Measurements from ENCODE around the gene WDR70.
"Not testable (repeated sequence)": the region's sequence is repeated elsewhere in the genome, so short reads cannot be mapped to it uniquely, and the experiment has no call there.

WDR70 gene

DNA sequence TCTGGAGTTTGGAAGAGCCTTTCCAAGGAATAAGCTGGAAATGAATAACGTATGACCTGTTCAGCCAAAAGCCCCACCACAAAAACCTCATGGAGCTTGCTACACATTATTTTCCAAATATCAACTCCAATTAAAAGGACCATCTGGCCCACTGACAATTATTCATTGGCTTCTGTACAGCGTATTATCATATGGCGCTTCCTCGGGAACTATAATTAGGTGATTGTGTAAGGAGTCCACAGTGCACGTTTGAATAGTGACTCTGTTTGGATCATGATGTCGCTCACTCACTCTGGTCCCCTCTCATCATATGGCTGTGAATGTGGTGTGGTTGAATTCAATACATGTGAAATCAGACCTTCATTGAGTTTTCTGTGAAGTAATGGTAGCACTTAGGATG, 408.6 kb downstream of the WDR70 start:
- Histone ChIP-seq H3K27ac (no peak overlapping the region), H3K27me3 (ENCODE audit: insufficient read depth, low read depth, severe bottlenecking) (no peaks in the 10 kb centered on the region), H3K4me3 (ENCODE audit: low read depth, low read length) (no peak overlapping the region), H3K36me3 (no peaks in the 10 kb centered on the region), H3K9me3 (ENCODE audit: severe bottlenecking) (peaks cover 3% of the 10 kb centered on the region)
- TF ChIP-seq, protein P1, sequence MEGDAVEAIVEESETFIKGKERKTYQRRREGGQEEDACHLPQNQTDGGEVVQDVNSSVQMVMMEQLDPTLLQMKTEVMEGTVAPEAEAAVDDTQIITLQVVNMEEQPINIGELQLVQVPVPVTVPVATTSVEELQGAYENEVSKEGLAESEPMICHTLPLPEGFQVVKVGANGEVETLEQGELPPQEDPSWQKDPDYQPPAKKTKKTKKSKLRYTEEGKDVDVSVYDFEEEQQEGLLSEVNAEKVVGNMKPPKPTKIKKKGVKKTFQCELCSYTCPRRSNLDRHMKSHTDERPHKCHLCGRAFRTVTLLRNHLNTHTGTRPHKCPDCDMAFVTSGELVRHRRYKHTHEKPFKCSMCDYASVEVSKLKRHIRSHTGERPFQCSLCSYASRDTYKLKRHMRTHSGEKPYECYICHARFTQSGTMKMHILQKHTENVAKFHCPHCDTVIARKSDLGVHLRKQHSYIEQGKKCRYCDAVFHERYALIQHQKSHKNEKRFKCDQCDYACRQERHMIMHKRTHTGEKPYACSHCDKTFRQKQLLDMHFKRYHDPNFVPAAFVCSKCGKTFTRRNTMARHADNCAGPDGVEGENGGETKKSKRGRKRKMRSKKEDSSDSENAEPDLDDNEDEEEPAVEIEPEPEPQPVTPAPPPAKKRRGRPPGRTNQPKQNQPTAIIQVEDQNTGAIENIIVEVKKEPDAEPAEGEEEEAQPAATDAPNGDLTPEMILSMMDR (IDR thresholded peaks at IDR 0.05; ENCODE audit: low read depth, low read length): no peak
- DNase-seq: no peak

DNA sequence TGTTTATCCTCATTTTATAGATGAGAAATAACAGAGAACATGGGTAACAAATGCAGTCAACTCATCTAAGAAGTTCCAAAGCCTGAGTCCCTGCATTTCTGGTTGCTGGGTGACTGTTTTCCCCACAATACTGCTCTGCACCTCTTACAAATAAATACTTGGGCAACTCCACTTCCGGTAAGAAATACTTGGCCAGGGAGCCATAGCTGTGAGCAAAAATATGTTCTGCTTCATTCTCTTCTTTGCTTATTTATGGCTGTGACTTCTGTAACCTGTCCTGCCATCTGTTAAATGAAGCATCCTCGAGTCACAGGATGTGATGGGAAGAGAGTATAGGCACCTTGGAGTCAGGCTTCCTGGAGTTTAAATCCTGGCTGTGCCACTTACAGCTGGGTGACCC, 410.9 kb downstream of the WDR70 start:
- Histone ChIP-seq H3K27ac (no peak overlapping the region), H3K9me3 (ENCODE audit: severe bottlenecking) (peaks cover 8% of the 10 kb centered on the region), H3K27me3 (ENCODE audit: insufficient read depth, low read depth, severe bottlenecking) (no peaks in the 10 kb centered on the region), H3K4me3 (ENCODE audit: low read depth, low read length) (no peak overlapping the region), H3K36me3 (no peaks in the 10 kb centered on the region)
- no peak for DNase-seq
- TF ChIP-seq, protein P1 (IDR thresholded peaks at IDR 0.05; ENCODE audit: low read depth, low read length): no peak

DNA sequence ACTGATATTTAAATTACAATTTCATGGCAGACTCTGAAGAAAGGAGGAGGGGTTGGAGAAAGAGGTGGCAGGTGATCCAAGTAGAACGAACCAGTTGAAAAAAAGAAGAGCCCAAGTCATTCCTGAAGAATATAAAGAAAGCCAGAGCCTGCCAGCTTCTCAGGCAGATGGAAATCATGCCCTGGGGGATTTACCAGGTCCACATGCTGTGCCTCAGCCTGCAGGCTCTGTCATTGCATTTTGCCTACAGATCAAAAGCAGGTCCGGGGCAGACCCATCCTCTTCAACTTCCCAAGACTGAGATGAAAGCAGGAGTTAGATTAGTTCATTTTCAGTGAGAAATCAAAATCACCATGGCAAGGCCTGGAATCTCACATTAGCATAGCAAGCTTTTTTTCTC, 412.2 kb downstream of the WDR70 start:
- TF ChIP-seq, protein P1 (IDR thresholded peaks at IDR 0.05; ENCODE audit: low read depth, low read length): no peak
- DNase-seq: no peak
- Histone ChIP-seq H3K27ac (no peak overlapping the region), H3K36me3 (no peaks in the 10 kb centered on the region), H3K9me3 (ENCODE audit: severe bottlenecking) (peaks cover 14% of the 10 kb centered on the region), H3K27me3 (ENCODE audit: insufficient read depth, low read depth, severe bottlenecking) (no peaks in the 10 kb centered on the region), H3K4me3 (ENCODE audit: low read depth, low read length) (no peak overlapping the region)

DNA sequence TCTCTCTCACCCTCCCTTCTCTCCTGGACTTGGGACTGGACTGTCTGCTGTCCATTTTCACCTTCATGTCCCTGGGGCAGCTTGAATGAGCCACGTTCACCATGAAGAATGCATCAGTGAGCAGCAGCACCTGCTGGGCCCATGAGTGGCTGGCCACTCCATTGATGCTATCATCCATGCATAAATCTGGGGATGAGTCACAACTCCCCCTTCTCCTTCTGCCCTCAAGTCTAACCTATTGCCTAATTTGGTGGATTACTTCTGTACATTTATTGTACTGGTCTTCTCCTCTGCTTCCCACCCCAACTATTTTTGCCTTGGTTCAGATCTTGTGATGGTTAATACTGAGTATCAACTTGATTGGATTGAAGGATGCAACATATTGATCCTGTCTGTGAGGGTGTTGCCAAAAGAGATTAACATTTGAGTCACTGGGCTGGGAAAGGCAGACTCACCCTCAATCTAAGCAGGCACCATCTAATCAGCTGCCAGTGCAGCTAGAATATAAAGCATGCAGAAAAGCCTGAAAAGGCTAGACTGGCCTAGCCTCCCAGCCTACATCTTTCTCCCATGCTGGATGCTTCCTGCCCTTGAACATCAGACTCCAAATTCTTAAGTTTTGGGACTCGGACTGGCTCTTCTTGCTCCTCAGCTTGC, 414.0 kb downstream of the WDR70 start:
- H3K9me3 ChIP-seq (ENCODE audit: severe bottlenecking): peaks cover 17% of the 10 kb centered on the region
- no peaks in the 10 kb centered on the region for H3K27me3 ChIP-seq (ENCODE audit: insufficient read depth, low read depth, severe bottlenecking)
- no peak overlapping the region for H3K4me3 ChIP-seq (ENCODE audit: low read depth, low read length)
- H3K27ac ChIP-seq: no peak overlapping the region
- TF ChIP-seq, protein P1 (IDR thresholded peaks at IDR 0.05; ENCODE audit: low read depth, low read length): no peak
- H3K36me3 ChIP-seq: no peaks in the 10 kb centered on the region
- no peak for DNase-seq

DNA sequence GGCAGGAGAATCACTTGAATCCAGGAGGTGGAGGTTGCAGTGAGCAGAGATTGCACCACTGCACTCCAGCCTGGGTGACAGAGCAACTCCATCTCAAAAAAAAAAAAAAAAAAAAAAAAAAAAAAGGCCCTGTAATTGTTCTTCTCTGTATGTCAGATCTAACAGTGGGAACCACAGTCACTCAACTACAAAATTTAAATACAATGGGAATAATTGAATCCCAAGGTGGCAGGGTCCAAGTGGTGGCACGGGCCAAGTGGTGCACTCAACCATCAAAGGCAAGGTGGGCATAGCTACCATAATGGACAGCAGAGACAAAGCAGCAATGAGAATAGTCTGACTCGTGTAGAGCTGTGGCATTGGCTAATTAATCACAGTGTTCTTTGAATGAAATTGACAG, 416.2 kb downstream of the WDR70 start:
- not testable (repeated sequence) for H3K36me3 ChIP-seq; H3K4me3 ChIP-seq (ENCODE audit: low read depth, low read length); H3K27ac ChIP-seq; H3K27me3 ChIP-seq (ENCODE audit: insufficient read depth, low read depth, severe bottlenecking); DNase-seq
- peaks cover 17% of the 10 kb centered on the region for H3K9me3 ChIP-seq (ENCODE audit: severe bottlenecking)

DNA sequence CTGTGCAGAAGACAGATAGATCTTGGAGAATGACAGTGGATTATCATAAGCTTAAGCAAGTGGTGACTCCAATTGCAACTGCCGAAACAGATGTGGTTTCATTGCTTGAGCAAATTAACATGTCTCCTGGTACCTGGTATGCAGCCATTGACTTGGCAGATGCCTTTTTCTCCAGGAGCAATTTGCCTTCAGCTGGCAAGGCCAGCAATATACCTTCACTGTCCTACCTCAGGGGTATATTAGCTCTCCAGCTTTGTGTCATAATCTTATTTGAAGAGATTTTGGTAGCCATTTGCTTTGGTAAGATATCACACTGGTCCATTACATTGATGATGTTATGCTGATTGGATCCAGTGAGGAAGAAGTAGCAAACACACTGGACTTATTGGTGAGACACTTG, 417.3 kb downstream of the WDR70 start:
- not testable (repeated sequence) for H3K27ac ChIP-seq; H3K36me3 ChIP-seq; H3K4me3 ChIP-seq (ENCODE audit: low read depth, low read length); DNase-seq; H3K27me3 ChIP-seq (ENCODE audit: insufficient read depth, low read depth, severe bottlenecking)
- H3K9me3 ChIP-seq (ENCODE audit: severe bottlenecking): peaks cover 17% of the 10 kb centered on the region

DNA sequence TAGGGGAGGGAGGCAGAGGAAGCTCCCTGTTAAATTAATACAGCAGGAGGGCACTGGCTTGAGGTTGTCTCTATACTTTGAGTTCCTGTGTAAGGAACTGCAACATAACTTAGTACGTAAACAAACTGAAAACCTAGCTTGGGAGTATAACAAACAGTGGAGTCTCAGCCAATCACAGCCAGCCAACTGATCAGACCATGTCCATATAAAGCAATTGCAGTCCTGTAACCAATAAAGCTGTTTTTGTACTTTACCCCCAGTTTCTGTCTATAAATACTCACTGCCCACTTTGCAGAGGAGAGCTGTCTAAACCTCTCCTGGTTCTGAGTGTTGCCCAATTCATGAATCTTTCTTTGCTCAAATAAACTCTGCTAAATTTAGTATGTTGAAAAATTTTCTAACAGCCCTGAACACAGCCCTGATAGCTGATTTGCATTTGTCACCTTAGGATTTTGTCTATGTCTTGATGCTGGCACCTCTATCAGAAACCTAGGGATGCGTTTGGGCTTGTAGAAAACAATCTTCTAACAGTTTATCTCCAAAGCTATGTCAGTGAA, 420.8 kb downstream of the WDR70 start:
- H3K27ac ChIP-seq: no peak overlapping the region

More for the DNA sequence above, 420.8 kb downstream of the WDR70 start:
- H3K36me3 ChIP-seq: no peaks in the 10 kb centered on the region
- H3K9me3 ChIP-seq (ENCODE audit: severe bottlenecking): peaks cover 12% of the 10 kb centered on the region
- H3K27me3 ChIP-seq (ENCODE audit: insufficient read depth, low read depth, severe bottlenecking): no peaks in the 10 kb centered on the region
- TF ChIP-seq, protein P1 (IDR thresholded peaks at IDR 0.05; ENCODE audit: low read depth, low read length): no peak
- no peak for DNase-seq
- H3K4me3 ChIP-seq (ENCODE audit: low read depth, low read length): no peak overlapping the region

Measured in WERI-Rb-1 (cell line).